Measurements from ENCODE around the gene GATA2.

Gene GATA2

GRCh38 chr3:128468791-128469527 lies 24.0 kb downstream of the GATA2 start:
- H3K9me2 ChIP-seq (replicated peaks; ENCODE audit: low read depth, low read length): no peaks in the 10 kb centered on the region
- no peak overlapping the region for H3K4me3 ChIP-seq (ENCODE audit: low read length, poor library complexity, severe bottlenecking)
- no peaks in the 10 kb centered on the region for H3K79me2 ChIP-seq (ENCODE audit: insufficient read depth, low read length)
- no peaks in the 10 kb centered on the region for H3F3A ChIP-seq (ENCODE audit: low read depth)
- no peak overlapping the region for H2AFZ ChIP-seq (ENCODE audit: low read length)
- no peaks in the 10 kb centered on the region for H3K9me3 ChIP-seq (ENCODE audit: insufficient read depth, low read depth, low read length)
- no peak overlapping the region for H3K9ac ChIP-seq (ENCODE audit: low read depth, low read length, poor library complexity, severe bottlenecking)
- H3K36me3 ChIP-seq (ENCODE audit: insufficient read depth, low read length): no peaks in the 10 kb centered on the region
- no peak overlapping the region for H3K4me2 ChIP-seq (ENCODE audit: low read depth, low read length, poor library complexity, severe bottlenecking)
- no peak for TF ChIP-seq CTCF (conservative IDR thresholded peaks at IDR 0.05; ENCODE audit: low read length)
- no peak for TF ChIP-seq EZH2phosphoT487 (IDR thresholded peaks at IDR 0.05; ENCODE audit: borderline replicate concordance)
- no peaks in the 10 kb centered on the region for H4K20me1 ChIP-seq (ENCODE audit: insufficient read depth, low read length, poor library complexity, severe bottlenecking)
- H3K27me3 ChIP-seq (ENCODE audit: insufficient read depth, low read length, poor library complexity, severe bottlenecking): no peaks in the 10 kb centered on the region
- peaks cover 8% of the 10 kb centered on the region for H3K4me1 ChIP-seq (ENCODE audit: insufficient read depth, low read length, poor library complexity, severe bottlenecking)

- Histone ChIP-seq H4K20me1 (ENCODE audit: insufficient read depth, low read length, poor library complexity, severe bottlenecking) (no peaks in the 10 kb centered on the region), H3K4me2 (ENCODE audit: low read depth, low read length, poor library complexity, severe bottlenecking) (no peak overlapping the region), H3K27me3 (ENCODE audit: insufficient read depth, low read length, poor library complexity, severe bottlenecking) (no peaks in the 10 kb centered on the region), H3K9ac (ENCODE audit: low read depth, low read length, poor library complexity, severe bottlenecking) (no peak overlapping the region), H3K36me3 (ENCODE audit: insufficient read depth, low read length) (no peaks in the 10 kb centered on the region), H3K79me2 (ENCODE audit: insufficient read depth, low read length) (no peaks in the 10 kb centered on the region), H3F3A (ENCODE audit: low read depth) (no peaks in the 10 kb centered on the region), H3K9me3 (ENCODE audit: insufficient read depth, low read depth, low read length) (no peaks in the 10 kb centered on the region), H3K9me2 (replicated peaks; ENCODE audit: low read depth, low read length) (no peaks in the 10 kb centered on the region), H3K4me1 (ENCODE audit: insufficient read depth, low read length, poor library complexity, severe bottlenecking) (peaks cover 8% of the 10 kb centered on the region), H2AFZ (ENCODE audit: low read length) (no peak overlapping the region), H3K4me3 (ENCODE audit: low read length, poor library complexity, severe bottlenecking) (no peak overlapping the region)
- no peak for TF ChIP-seq CTCF (conservative IDR thresholded peaks at IDR 0.05; ENCODE audit: low read length)
- no peak for TF ChIP-seq EZH2phosphoT487 (IDR thresholded peaks at IDR 0.05; ENCODE audit: borderline replicate concordance)
Observed at GRCh38 chr3:128468285-128468790, 24.7 kb downstream of the GATA2 start.

- TF ChIP-seq CTCF (conservative IDR thresholded peaks at IDR 0.05; ENCODE audit: low read length) (no peak), EZH2phosphoT487 (IDR thresholded peaks at IDR 0.05; ENCODE audit: borderline replicate concordance) (no peak)
- Histone ChIP-seq H3K36me3 (ENCODE audit: insufficient read depth, low read length) (no peaks in the 10 kb centered on the region), H3K27me3 (ENCODE audit: insufficient read depth, low read length, poor library complexity, severe bottlenecking) (no peaks in the 10 kb centered on the region), H4K20me1 (ENCODE audit: insufficient read depth, low read length, poor library complexity, severe bottlenecking) (no peaks in the 10 kb centered on the region), H3K4me3 (ENCODE audit: low read length, poor library complexity, severe bottlenecking) (no peak within 1 kb of the TSS), H3K9me3 (ENCODE audit: insufficient read depth, low read depth, low read length) (no peaks in the 10 kb centered on the region), H3F3A (ENCODE audit: low read depth) (no peaks in the 10 kb centered on the region), H3K4me1 (ENCODE audit: insufficient read depth, low read length, poor library complexity, severe bottlenecking) (peaks cover 8% of the 10 kb centered on the region), H3K9ac (ENCODE audit: low read depth, low read length, poor library complexity, severe bottlenecking) (no peak within 1 kb of the TSS), H3K79me2 (ENCODE audit: insufficient read depth, low read length) (no peaks in the 10 kb centered on the region), H3K4me2 (ENCODE audit: low read depth, low read length, poor library complexity, severe bottlenecking) (no peak within 1 kb of the TSS), H2AFZ (ENCODE audit: low read length) (no peak within 1 kb of the TSS), H3K9me2 (replicated peaks; ENCODE audit: low read depth, low read length) (no peaks in the 10 kb centered on the region)
Observed at GRCh38 chr3:128466840-128467541, 26.0 kb downstream of the GATA2 start, which contains the start of gene DNAJB8. Gene DNAJB8 (minus strand): TSS chr3:128466890. CDS start chr3:128463245, 3,645 bp downstream.

Measured in Loucy (cell line).